A673 (cell line): ENCODE data around the gene ADAMTS13. TPM values are rescaled to one million over a fixed set of nuclear protein-coding genes. Genes with fewer than 3 reads are reported as not detected.

Experiments used
- BruUV-seq: library from RNA; stranded (reverse); fragments of 400-500 nt; replicated peaks from 2 replicates; lab custom pipeline; 2021; lab: Mats Ljungman, UMichigan
- CTCF ChIA-PET: fragments of 300-600 bp; sonication (Branson Sonifier 250); formaldehyde crosslinking; loops from one replicate; lab custom pipeline; 2022; ENCODE audit warnings: antibody characterized with exemption; lab: Charles Lee
- POLR2A ChIA-PET: fragments of 300-600 bp; sonication (Branson Sonifier 250); formaldehyde crosslinking; loops from one replicate; lab custom pipeline; 2022; ENCODE audit warnings: antibody characterized with exemption; ENCODE audit not compliant: low non-redundant PET; lab: Charles Lee
- DNase-seq: peaks from one replicate; pipeline ENCODE4 v3.0.0-alpha.2; 2015; ENCODE audit warnings: low spot score
- H3K27ac ChIP-seq: fragments of 200-600 bp; sonication (generic); 2 replicates; pipeline ENCODE4 v1.5.1; 2016; ENCODE audit warnings: mixed run types, low read depth, mild to moderate bottlenecking, mixed read lengths, antibody characterized with exemption, low read length; ENCODE audit not compliant: poor library complexity, severe bottlenecking
- H3K27me3 ChIP-seq: fragments of 200-600 bp; sonication (generic); replicated peaks from 2 replicates; pipeline ENCODE4 v1.6.1; 2017; ENCODE audit warnings: mixed run types, low read depth, mild to moderate bottlenecking, mixed read lengths, antibody characterized with exemption, low read length; ENCODE audit not compliant: insufficient read depth, poor library complexity
- H3K36me3 ChIP-seq: fragments of 200-600 bp; sonication (generic); 2 replicates; pipeline ENCODE4 v1.6.1; 2016; ENCODE audit warnings: mixed run types, mild to moderate bottlenecking, mixed read lengths, antibody characterized with exemption, low read length; ENCODE audit not compliant: insufficient read depth, poor library complexity, severe bottlenecking
- H3K4me1 ChIP-seq: fragments of 200-600 bp; sonication (generic); 2 replicates; pipeline ENCODE4 v1.6.1; 2017; ENCODE audit warnings: mixed run types, mild to moderate bottlenecking, mixed read lengths, antibody characterized with exemption, low read length; ENCODE audit not compliant: insufficient read depth, poor library complexity, severe bottlenecking
- H3K4me3 ChIP-seq: fragments of 200-600 bp; sonication (generic); 2 replicates; pipeline ENCODE4 v1.5.1; 2016; ENCODE audit warnings: low read depth, mixed run types, mild to moderate bottlenecking, mixed read lengths, low read length; ENCODE audit not compliant: poor library complexity, severe bottlenecking
- H3K9me3 ChIP-seq: fragments of 200-600 bp; sonication (generic); 2 replicates; pipeline ENCODE4 v1.6.1; 2016; ENCODE audit warnings: mixed run types, low read depth, mild to moderate bottlenecking, mixed read lengths, antibody characterized with exemption, low read length; ENCODE audit not compliant: poor library complexity, severe bottlenecking
- CTCF ChIP-seq: fragments of 300-800, 200-600 bp; sonication (generic); conservative IDR thresholded peaks from 2 replicates; pipeline ENCODE4 v1.5.1; 2017; ENCODE audit warnings: low read depth, mild to moderate bottlenecking, antibody characterized with exemption, low read length, moderate library complexity, mixed read lengths
- EZH2 ChIP-seq: fragments of 200-600 bp; sonication (generic); IDR thresholded peaks from 2 replicates; pipeline ENCODE4 v1.6.1; 2017; ENCODE audit warnings: borderline replicate concordance, low read depth, mild to moderate bottlenecking, mixed read lengths, antibody characterized with exemption, low read length; ENCODE audit not compliant: poor library complexity, severe bottlenecking
- intact Hi-C: fragments of 100-400 bp; cut with micrococcal nuclease; formaldehyde crosslinking; loops from one replicate; pipeline ENCODE4 v1.10.0; 2022; ENCODE audit not compliant: unreplicated experiment
- total RNA-seq: library from RNA; stranded (reverse); gene quantifications from 2 replicates; pipeline ENCODE4 v1.2.3, GENCODE V29; 2021

The ADAMTS13 gene
- total RNA-seq, 1 experiment from 2014 or later = 1.3 TPM

- Histone ChIP-seq H3K4me1 (no peaks in the 10 kb centered on the region), H3K36me3 (no peaks in the 10 kb centered on the region), H3K4me3 (no peak overlapping the region), H3K27ac (no peak overlapping the region), H3K9me3 (no peaks in the 10 kb centered on the region), H3K27me3 (no peaks in the 10 kb centered on the region)
- no peak for DNase-seq
- BruUV-seq = no TSS peak
- intact Hi-C loops = no loop called here
- POLR2A ChIA-PET = no interaction called here
- CTCF ChIA-PET = no interaction called here
- TF ChIP-seq CTCF = no peak
- TF ChIP-seq EZH2 = no peak
Observed at GRCh38 chr9:133468374-133468773, 46.2 kb downstream of the ADAMTS13 start.

- no peak for DNase-seq
Observed at GRCh38 chr9:133468777-133469421, 46.7 kb downstream of the ADAMTS13 start.

GRCh38 chr9:133470427-133470924, 48.3 kb downstream of the ADAMTS13 start:
- no peak for DNase-seq
- H3K27ac ChIP-seq = no peak overlapping the region
- no TSS peak for BruUV-seq
- no peak overlapping the region for H3K4me3 ChIP-seq
- H3K9me3 ChIP-seq = no peaks in the 10 kb centered on the region
- POLR2A ChIA-PET = no interaction called here
- no peaks in the 10 kb centered on the region for H3K4me1 ChIP-seq
- intact Hi-C loops = no loop called here
- no peaks in the 10 kb centered on the region for H3K36me3 ChIP-seq
- no peaks in the 10 kb centered on the region for H3K27me3 ChIP-seq
- CTCF ChIA-PET = no interaction called here
- TF ChIP-seq CTCF = no peak
- TF ChIP-seq EZH2 = no peak

More at GRCh38 chr9:133468777-133469421, 46.7 kb downstream of the ADAMTS13 start:
- no TSS peak for BruUV-seq
- Histone ChIP-seq H3K9me3 (no peaks in the 10 kb centered on the region), H3K27me3 (no peaks in the 10 kb centered on the region), H3K36me3 (no peaks in the 10 kb centered on the region), H3K4me1 (no peaks in the 10 kb centered on the region), H3K27ac (no peak overlapping the region), H3K4me3 (no peak overlapping the region)
- POLR2A ChIA-PET = no interaction called here
- intact Hi-C loops = no loop called here
- CTCF ChIA-PET = no interaction called here
- TF ChIP-seq CTCF (no peak), EZH2 (no peak)
